ENCODE measurements around the gene FAM83E.

FAM83E gene

GRCh38 chr19:48627865-48628314 lies 13.0 kb upstream of the FAM83E start:
- no peak for DNase-seq

- DNase-seq, result no peak
Observed at GRCh38 chr19:48627201-48627864, 12.5 kb upstream of the FAM83E start.

- no peak for DNase-seq
Observed at GRCh38 chr19:48625891-48626327, 11.0 kb upstream of the FAM83E start.

- no peak for DNase-seq
Observed at GRCh38 chr19:48624791-48625723, 10.2 kb upstream of the FAM83E start.

- DNase-seq, result peak; percentile 68
Observed at GRCh38 chr19:48624067-48624594, 9.3 kb upstream of the FAM83E start.

GRCh38 chr19:48623556-48624066 lies 8.7 kb upstream of the FAM83E start:
- no peak for DNase-seq

- DNase-seq, result no peak
Observed at GRCh38 chr19:48619692-48620585, 5.1 kb upstream of the FAM83E start.

GRCh38 chr19:48618916-48619691 lies 4.2 kb upstream of the FAM83E start, which contains the start of the genes RPL18 and SPHK2:
RPL18 (minus strand) TSS chr19:48619178; CDS start chr19:48619143, 35 bp downstream.
SPHK2 (plus strand) TSS chr19:48619506; CDS start chr19:48620515, 1,009 bp downstream.
- DNase-seq, result peak; percentile 92

GRCh38 chr19:48618278-48618915 lies 3.5 kb upstream of the FAM83E start:
- no peak for DNase-seq

- DNase-seq, result no peak
Observed at GRCh38 chr19:48617146-48617937, 2.5 kb upstream of the FAM83E start.

- no peak for DNase-seq
Observed at GRCh38 chr19:48616491-48617056, 1.7 kb upstream of the FAM83E start.

GRCh38 chr19:48616041-48616436 lies 1.2 kb upstream of the FAM83E start:
- no peak for DNase-seq

- no peak for DNase-seq
Observed at GRCh38 chr19:48615231-48616040, 560 bp upstream of the FAM83E start.

- DNase-seq, result peak; percentile 48
Observed at GRCh38 chr19:48613852-48614435, 932 bp downstream of the FAM83E start.

- DNase-seq, result no peak
Observed at GRCh38 chr19:48613024-48613851, 1.6 kb downstream of the FAM83E start.

GRCh38 chr19:48611872-48612271 lies 3.0 kb downstream of the FAM83E start:
- no peak for DNase-seq

- no peak for DNase-seq
Observed at GRCh38 chr19:48609571-48610108, 5.2 kb downstream of the FAM83E start.
